CD4-positive, alpha-beta T cell treated with Interleukin-21 for 1 hour (primary cell): ENCODE measurements around the gene CDS1.
A peak's percentile ranks its signal among the peaks of the same experiment; 100 is the strongest.
"Not testable (repeated sequence)": the region's sequence is repeated elsewhere in the genome, so short reads cannot be mapped to it uniquely, and the experiment has no call there.

Experiments
- DNase-seq: peaks from one replicate; pipeline ENCODE4 v3.0.0-alpha.2; 2020

CDS1 gene

GRCh38 chr4:84582988-84583875 is at the start of gene CDS1:
CDS1 (plus strand) TSS chr4:84583127; CDS start chr4:84583402, 275 bp downstream.
- DNase-seq: no peak

- DNase-seq: no peak
Observed at GRCh38 chr4:84535901-84536300, 47.0 kb upstream of the CDS1 start.

- no peak for DNase-seq
Observed at GRCh38 chr4:84545093-84545492, 37.8 kb upstream of the CDS1 start.

DNA sequence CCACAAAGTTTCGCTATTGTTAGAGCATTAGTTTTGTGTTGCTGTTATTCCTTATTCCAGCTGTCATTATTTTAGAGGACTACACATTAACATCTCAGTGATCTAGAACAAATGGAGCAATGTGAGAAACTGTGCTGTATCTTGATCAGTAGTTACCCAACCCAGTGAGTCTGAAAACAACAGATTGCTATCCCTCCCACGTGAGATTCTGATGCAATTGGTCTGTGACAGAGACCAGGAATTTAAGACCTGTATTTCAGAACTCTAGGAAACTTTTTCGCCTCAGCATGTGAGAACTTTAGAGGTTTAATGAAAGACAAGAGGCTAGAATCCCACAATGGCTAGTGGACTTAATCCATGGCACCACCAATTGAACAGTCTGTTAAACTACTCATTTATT is 35.7 kb upstream of the CDS1 start:
- no peak for DNase-seq

DNA sequence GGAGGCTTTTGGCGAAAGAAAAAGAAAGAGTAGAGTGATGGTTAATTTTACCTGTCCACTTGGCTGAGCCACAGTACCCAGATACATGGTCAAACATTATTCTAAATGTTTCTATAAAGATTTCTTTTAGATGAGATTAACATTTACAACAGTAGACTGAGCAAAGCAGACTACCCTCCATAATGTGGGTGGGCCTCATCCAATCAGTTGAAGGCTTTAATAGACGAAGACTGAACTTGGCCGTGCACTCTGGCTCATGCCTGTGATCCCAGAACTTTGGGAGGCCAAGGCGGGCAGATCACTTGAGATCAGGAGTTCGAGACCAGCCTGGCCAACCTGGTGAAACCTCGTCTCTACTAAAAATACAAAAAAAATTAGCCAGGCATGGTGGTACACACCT is 33.7 kb upstream of the CDS1 start:
- DNase-seq: not testable (repeated sequence)

DNA sequence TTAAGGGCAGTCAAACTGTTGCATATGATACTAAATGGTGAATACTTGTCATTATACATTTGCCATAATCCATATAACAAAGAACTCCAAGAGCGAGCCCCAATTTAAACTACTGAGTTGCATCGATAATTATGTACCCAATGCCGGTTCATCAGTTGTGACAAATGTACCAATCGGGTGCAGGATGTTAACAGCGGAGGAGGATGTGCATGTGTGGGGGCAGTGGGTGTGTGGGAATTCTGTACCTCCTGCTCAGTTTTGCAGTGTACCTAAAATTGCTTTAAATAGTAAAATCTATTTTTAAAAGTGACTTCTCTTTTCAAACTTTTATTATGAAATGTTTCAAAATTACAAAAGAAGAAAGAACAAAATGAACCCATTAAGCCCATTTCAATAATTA is 20.8 kb upstream of the CDS1 start:
- no peak for DNase-seq

DNA sequence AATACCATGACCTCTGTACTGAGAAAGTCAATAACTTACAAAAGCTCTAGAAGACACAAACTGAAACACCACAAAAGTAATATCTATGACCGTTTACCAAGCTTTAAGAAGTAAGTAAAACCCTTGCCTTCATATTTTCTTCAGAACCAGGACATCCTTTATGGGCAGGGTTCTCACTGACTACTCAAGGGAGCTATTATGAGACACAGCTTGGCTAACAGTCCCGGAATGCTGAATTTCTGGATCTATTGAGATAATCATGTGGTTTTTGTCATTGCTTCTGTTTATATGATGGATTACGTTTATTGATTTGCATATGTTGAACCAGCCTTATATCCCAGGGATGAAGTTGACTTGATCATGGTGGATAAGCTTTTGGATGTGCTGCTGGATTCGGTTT is 19.9 kb upstream of the CDS1 start:
- DNase-seq: no peak

DNA sequence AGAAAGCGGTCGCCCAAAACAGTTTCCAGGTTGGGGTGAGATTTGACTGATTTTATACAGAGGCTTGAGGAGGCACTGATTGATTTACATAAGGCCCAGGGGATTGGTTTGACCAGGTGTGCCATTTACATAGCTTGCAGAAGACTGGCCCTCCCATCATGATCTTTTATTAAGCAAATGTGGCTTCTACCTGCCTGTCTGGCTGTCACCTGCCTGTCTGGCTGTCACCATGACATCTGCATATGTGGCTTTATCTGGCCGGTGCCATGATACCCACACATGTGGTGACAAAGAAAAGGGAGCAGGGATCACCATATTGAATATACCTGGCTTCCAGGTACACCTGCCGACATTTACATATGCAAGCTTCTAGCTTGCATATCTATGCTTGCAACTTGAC is 17.0 kb upstream of the CDS1 start:
- DNase-seq: no peak

DNA sequence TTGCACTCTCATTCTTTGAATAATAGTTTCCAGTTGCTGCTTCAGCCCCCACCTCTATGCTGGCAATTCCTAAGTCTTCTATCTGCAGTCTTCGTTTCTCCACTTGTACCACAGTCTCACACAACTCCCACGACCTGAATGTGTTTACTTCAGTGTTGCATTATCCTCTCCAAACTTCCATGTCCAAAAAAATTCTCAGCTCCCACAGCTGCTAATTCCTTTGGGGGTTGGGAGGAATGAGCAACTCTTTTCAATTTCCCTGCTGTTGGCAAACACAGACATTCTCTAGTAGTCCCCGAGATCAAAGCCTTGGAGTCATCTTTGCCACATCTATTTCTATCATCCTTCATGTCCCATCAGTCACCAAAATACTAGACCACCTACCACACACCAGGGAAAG is 14.4 kb upstream of the CDS1 start:
- no peak for DNase-seq

DNA sequence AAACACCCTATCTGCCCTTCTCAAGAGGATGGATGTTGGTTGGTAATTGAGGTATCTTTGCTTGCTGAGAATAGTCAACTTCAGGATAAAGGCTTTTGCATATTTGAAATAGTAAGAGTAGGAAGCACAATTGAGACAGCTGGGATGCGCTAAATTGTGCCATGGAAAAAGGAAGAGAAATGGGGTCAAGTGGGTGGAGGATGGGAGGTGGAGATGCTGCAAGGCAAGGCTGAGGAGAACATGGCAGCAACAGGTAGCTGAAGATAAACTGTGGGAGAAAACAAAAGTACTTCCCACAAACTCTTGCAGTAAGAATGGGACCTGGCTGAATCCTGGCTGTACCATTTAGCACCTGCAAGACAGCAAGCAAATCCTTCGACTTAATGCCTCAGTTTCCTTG is 13.9 kb upstream of the CDS1 start:
- DNase-seq: no peak

DNA sequence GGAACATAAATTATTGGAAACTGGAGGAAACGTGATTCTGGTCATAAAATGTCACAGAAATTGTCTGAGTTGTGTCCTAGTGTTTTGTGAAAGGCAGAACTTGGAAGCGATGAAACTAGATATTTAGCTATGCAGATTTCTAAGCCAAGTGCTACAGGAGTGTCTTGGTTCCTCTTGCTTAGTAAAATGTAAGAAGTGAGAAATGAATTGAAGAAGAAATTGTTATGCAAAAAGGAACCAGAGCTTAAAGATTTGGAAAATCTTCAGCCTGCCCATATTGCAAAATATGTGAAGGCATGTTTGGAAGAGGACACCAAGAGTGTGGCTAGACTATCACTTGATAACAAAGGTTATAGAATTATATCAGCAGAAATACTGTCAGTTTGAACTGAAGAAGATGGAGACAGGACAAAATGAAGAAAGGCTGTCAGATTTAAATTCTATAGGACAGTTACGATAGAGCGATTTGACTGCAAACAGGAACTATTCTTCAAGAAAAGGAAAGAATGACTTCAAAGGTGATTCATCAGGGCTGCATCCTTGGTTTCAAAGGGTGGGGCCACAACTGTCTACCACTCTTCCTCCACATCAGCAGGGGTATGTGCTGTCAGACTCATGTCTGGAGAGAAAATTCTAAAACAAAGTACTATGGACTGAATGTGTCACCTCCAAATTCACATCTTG is 9.4 kb upstream of the CDS1 start:
- no peak for DNase-seq

GRCh38 chr4:84574069-84574720 is 8.7 kb upstream of the CDS1 start:
- no peak for DNase-seq

- DNase-seq: peak; percentile 6
Observed at GRCh38 chr4:84578540-84579402, 4.2 kb upstream of the CDS1 start.

DNA sequence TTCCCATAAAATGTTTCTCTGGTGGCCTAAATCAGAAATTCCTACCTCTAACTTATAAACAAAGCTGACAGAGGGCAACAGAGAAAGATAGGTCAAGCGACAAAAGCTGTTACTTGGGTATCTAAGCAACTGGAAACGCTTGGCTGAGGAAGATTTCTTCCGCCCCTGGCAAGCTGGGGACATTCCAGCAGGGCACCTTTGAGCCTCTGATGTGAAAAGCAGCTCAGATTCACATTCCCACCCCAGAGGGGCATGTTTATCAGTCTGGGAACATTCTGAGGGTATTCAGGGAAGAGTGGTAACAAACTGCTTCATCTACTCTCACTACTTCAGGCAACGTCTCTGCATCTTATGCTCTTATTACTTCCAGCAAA is 3.5 kb upstream of the CDS1 start:
- no peak for DNase-seq

GRCh38 chr4:84582302-84582987 is 482 bp upstream of the CDS1 start:
- DNase-seq: peak; percentile 91

- DNase-seq: peak; percentile 8
Observed at GRCh38 chr4:84583876-84584380, 1.0 kb downstream of the CDS1 start.

DNA sequence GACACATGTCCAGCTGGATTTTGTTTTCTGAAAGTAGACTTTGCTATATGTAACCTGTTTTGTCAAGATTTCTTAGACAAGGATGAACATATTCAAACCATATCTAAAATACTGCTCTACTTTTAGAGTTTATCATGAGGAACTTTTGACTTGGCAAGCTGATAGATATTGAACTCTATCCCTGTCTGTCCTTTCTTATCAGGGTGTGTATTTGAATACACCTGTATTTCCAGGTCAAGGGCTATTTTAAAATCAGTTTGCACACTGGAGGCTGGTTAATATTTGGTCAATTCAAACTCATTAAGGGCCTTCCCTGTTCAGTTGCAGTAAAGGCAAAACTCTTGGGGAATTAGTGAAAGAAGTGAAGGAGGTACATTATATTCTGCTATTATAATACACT is 2.3 kb downstream of the CDS1 start:
- DNase-seq: no peak

DNA sequence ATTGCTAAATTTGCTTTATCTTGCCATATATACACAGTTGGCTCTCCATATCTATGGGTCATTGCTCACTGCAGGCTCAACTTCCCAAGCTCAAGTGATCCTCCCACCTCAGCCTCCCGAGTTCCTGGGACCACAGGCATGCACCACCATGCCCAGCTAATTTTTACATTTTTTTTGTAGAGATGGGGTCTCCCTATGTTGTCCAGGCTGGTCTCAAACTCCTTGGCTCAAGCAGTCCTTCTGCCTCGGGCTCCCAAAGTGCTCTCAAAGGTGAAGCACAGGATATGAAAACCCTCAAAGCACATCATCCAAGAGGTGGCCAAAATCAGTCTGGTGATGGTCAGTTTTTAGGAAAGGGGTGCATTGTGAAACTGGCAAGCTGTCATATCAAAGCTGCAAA is 11.8 kb downstream of the CDS1 start:
- no peak for DNase-seq

DNA sequence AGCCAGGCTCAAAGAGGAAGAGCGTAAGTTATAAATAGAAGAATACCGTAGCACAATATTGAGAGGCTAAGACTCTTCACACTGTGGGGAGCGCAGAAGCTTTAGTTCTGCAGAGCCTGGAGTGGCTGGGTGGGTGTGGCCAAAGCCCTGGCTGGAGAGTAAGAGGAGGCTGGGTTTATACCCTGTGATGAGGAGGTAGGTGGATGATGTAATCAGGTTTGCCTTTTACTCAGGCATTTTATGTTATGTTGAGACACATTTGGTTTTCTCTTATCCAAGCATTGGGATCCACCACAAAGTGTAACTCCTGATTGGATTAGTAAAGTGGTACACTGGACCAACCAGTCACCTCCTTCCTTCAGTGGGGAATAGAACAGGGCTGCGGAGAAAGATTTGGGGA is 13.9 kb downstream of the CDS1 start:
- DNase-seq: no peak

DNA sequence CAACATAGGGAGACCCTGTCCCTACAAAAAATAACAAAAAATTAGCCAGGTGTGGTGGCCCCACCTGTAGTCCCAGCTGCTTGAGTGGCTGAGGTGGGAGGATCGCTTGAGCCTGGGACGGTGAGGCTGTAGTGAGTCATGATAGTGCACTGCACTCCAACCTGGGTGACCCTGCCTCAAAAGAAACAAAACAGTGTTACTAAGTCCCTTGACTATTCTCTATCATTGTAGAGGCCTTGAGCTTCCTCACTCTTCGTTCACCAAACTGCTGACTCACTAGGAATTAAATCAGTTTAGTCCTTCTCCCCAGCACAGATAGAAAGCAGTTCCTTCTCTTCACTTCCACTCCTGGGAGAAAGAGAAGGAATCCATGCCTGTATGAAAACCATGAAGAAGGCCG is 14.5 kb downstream of the CDS1 start:
- DNase-seq: no peak

- no peak for DNase-seq
Observed at GRCh38 chr4:84606645-84607044, 23.7 kb downstream of the CDS1 start.

DNA sequence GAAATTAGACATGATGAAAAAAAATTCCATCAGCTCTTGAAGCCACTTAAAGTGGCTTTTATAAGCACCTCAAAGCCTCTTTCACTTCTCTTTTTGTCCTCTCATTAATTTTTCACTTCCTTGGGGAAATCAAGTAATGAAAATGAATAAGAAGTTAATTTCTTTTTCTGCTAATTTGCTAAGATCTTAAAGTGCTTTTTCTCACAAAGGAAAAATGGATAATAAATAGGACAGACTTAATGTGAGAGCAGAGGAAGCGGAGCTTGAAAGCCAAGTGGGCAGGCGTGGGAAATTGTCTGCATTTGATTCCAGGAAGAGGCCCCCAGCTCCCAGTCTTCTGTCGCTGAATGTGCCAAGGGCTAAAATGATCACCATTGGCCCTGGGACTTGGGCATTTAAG is 28.6 kb downstream of the CDS1 start:
- no peak for DNase-seq
